Measurements from ENCODE around the gene LAD1.

The LAD1 gene

GRCh38 chr1:201371792-201372191, 27.3 kb downstream of the LAD1 start:
- Histone ChIP-seq H4K12ac (ENCODE audit: low read depth, low read length) (no peak overlapping the region), H2AK5ac (ENCODE audit: low read length) (no peak overlapping the region), H3K27ac (ENCODE audit: low read depth, low read length) (no peak overlapping the region), H2BK120ac (ENCODE audit: insufficient read depth, low read length, poor library complexity) (no peak overlapping the region), H2BK12ac (ENCODE audit: low read length) (no peak overlapping the region), H2BK5ac (ENCODE audit: low read depth, low read length, poor library complexity) (no peak overlapping the region), H3K9ac (ENCODE audit: low read length) (no peak overlapping the region), H3K18ac (ENCODE audit: low read length) (no peak overlapping the region), H4K91ac (ENCODE audit: low read depth, low read length) (no peak overlapping the region), H3K4me3 (ENCODE audit: low read depth, low read length) (no peak overlapping the region), H3K4me1 (ENCODE audit: control insufficient read depth in 1 of 2, insufficient read depth in 2 of 2, low read length in 2 of 2) (peaks cover 12 to 18% of the 10 kb centered on the region in 2 experiments), H2AFZ (ENCODE audit: insufficient read depth, low read length, poor library complexity) (no peak overlapping the region), H3K9me3 (ENCODE audit: insufficient read depth, low read depth, low read length) (no peaks in the 10 kb centered on the region), H3K27me3 (ENCODE audit: insufficient read depth, low read length) (no peaks in the 10 kb centered on the region), H3K14ac (ENCODE audit: low read length) (no peak overlapping the region), H3K4ac (ENCODE audit: low read depth, low read length) (no peak overlapping the region), H3K79me1 (ENCODE audit: low read length) (peaks cover 12% of the 10 kb centered on the region), H3K36me3 (ENCODE audit: control insufficient read depth in 1 of 2, insufficient read depth in 2 of 2, low read length in 2 of 2) (no peaks in the 10 kb centered on the region), H3K79me2 (ENCODE audit: control insufficient read depth, insufficient read depth, low read length, poor library complexity) (no peaks in the 10 kb centered on the region), H3K4me2 (ENCODE audit: low read length) (no peak overlapping the region), H3K23ac (ENCODE audit: low read length) (no peak overlapping the region), H4K8ac (ENCODE audit: low read depth, low read length) (no peak overlapping the region)
- DNase-seq = peak; percentile 38 to 59
- no CpG with 5 or more reads among the region's 6 CpGs for WGBS (ENCODE audit: extremely low coverage, insufficient coverage, insufficient read length)

- H4K91ac ChIP-seq (ENCODE audit: low read depth, low read length) = no peak overlapping the region
- no peak overlapping the region for H3K23ac ChIP-seq (ENCODE audit: low read length)
- no peak overlapping the region for H2AFZ ChIP-seq (ENCODE audit: insufficient read depth, low read length, poor library complexity)
- H3K18ac ChIP-seq (ENCODE audit: low read length) = no peak overlapping the region
- H3K4me3 ChIP-seq (ENCODE audit: low read depth, low read length) = no peak overlapping the region
- no peak overlapping the region for H2BK120ac ChIP-seq (ENCODE audit: insufficient read depth, low read length, poor library complexity)
- H4K8ac ChIP-seq (ENCODE audit: low read depth, low read length) = no peak overlapping the region
- DNase-seq = no peak
- H3K4me2 ChIP-seq (ENCODE audit: low read length) = no peak overlapping the region
- H2BK5ac ChIP-seq (ENCODE audit: low read depth, low read length, poor library complexity) = no peak overlapping the region
- H3K27me3 ChIP-seq (ENCODE audit: insufficient read depth, low read length) = no peaks in the 10 kb centered on the region
- no peaks in the 10 kb centered on the region for H3K79me2 ChIP-seq (ENCODE audit: control insufficient read depth, insufficient read depth, low read length, poor library complexity)
- no peak overlapping the region for H3K4ac ChIP-seq (ENCODE audit: low read depth, low read length)
- H4K12ac ChIP-seq (ENCODE audit: low read depth, low read length) = no peak overlapping the region
- no peak overlapping the region for H3K9ac ChIP-seq (ENCODE audit: low read length)
- H2BK12ac ChIP-seq (ENCODE audit: low read length) = no peak overlapping the region
- no CpG with 5 or more reads among the region's 9 CpGs for WGBS (ENCODE audit: extremely low coverage, insufficient coverage, insufficient read length)
- H3K14ac ChIP-seq (ENCODE audit: low read length) = no peak overlapping the region
- no peaks in the 10 kb centered on the region for H3K9me3 ChIP-seq (ENCODE audit: insufficient read depth, low read depth, low read length)
- no peaks in the 10 kb centered on the region for H3K36me3 ChIP-seq (ENCODE audit: control insufficient read depth in 1 of 2, insufficient read depth in 2 of 2, low read length in 2 of 2)
- H2AK5ac ChIP-seq (ENCODE audit: low read length) = no peak overlapping the region
- H3K4me1 ChIP-seq (ENCODE audit: control insufficient read depth in 1 of 2, insufficient read depth in 2 of 2, low read length in 2 of 2) = peaks cover 10 to 14% of the 10 kb centered on the region in 2 experiments
- no peak overlapping the region for H3K27ac ChIP-seq (ENCODE audit: low read depth, low read length)
- H3K79me1 ChIP-seq (ENCODE audit: low read length) = peaks cover 9% of the 10 kb centered on the region
Measured at GRCh38 chr1:201371276-201371675, 27.8 kb downstream of the LAD1 start.

- Histone ChIP-seq H4K91ac (ENCODE audit: low read depth, low read length) (no peak overlapping the region), H3K18ac (ENCODE audit: low read length) (no peak overlapping the region), H2AK5ac (ENCODE audit: low read length) (no peak overlapping the region), H2BK5ac (ENCODE audit: low read depth, low read length, poor library complexity) (no peak overlapping the region), H3K36me3 (ENCODE audit: control insufficient read depth in 1 of 2, insufficient read depth in 2 of 2, low read length in 2 of 2) (no peaks in the 10 kb centered on the region), H2BK12ac (ENCODE audit: low read length) (no peak overlapping the region), H3K14ac (ENCODE audit: low read length) (no peak overlapping the region), H3K4ac (ENCODE audit: low read depth, low read length) (no peak overlapping the region), H3K23ac (ENCODE audit: low read length) (no peak overlapping the region), H3K79me2 (ENCODE audit: control insufficient read depth, insufficient read depth, low read length, poor library complexity) (no peaks in the 10 kb centered on the region), H3K27ac (ENCODE audit: low read depth, low read length) (no peak overlapping the region), H3K79me1 (ENCODE audit: low read length) (peaks cover under 1% of the 10 kb centered on the region), H3K4me2 (ENCODE audit: low read length) (no peak overlapping the region), H3K4me1 (ENCODE audit: control insufficient read depth in 1 of 2, insufficient read depth in 2 of 2, low read length in 2 of 2) (peaks cover 4 to 6% of the 10 kb centered on the region in 2 experiments), H4K8ac (ENCODE audit: low read depth, low read length) (no peak overlapping the region), H3K27me3 (ENCODE audit: insufficient read depth, low read length) (no peaks in the 10 kb centered on the region), H3K4me3 (ENCODE audit: low read depth, low read length) (no peak overlapping the region), H3K9me3 (ENCODE audit: insufficient read depth, low read depth, low read length) (no peaks in the 10 kb centered on the region), H4K12ac (ENCODE audit: low read depth, low read length) (no peak overlapping the region), H3K9ac (ENCODE audit: low read length) (no peak overlapping the region), H2AFZ (ENCODE audit: insufficient read depth, low read length, poor library complexity) (no peak overlapping the region), H2BK120ac (ENCODE audit: insufficient read depth, low read length, poor library complexity) (no peak overlapping the region)
- DNase-seq = no peak
- no CpG with 5 or more reads among the region's 3 CpGs for WGBS (ENCODE audit: extremely low coverage, insufficient coverage, insufficient read length)
Measured at GRCh38 chr1:201370500-201370899, 28.6 kb downstream of the LAD1 start.

GRCh38 chr1:201369209-201369608, 29.9 kb downstream of the LAD1 start:
- no peak overlapping the region for H2BK5ac ChIP-seq (ENCODE audit: low read depth, low read length, poor library complexity)
- H3K9ac ChIP-seq (ENCODE audit: low read length) = no peak overlapping the region
- H3K36me3 ChIP-seq (ENCODE audit: control insufficient read depth in 1 of 2, insufficient read depth in 2 of 2, low read length in 2 of 2) = no peaks in the 10 kb centered on the region
- no peak overlapping the region for H3K4ac ChIP-seq (ENCODE audit: low read depth, low read length)
- no peak overlapping the region for H2BK12ac ChIP-seq (ENCODE audit: low read length)
- peaks cover 5 to 6% of the 10 kb centered on the region in 2 experiments for H3K4me1 ChIP-seq (ENCODE audit: control insufficient read depth in 1 of 2, insufficient read depth in 2 of 2, low read length in 2 of 2)
- DNase-seq = no peak
- H3K18ac ChIP-seq (ENCODE audit: low read length) = no peak overlapping the region
- no peak overlapping the region for H2BK120ac ChIP-seq (ENCODE audit: insufficient read depth, low read length, poor library complexity)
- H4K12ac ChIP-seq (ENCODE audit: low read depth, low read length) = no peak overlapping the region
- H3K14ac ChIP-seq (ENCODE audit: low read length) = no peak overlapping the region
- H2AK5ac ChIP-seq (ENCODE audit: low read length) = no peak overlapping the region
- no peak overlapping the region for H3K23ac ChIP-seq (ENCODE audit: low read length)
- no peak overlapping the region for H4K91ac ChIP-seq (ENCODE audit: low read depth, low read length)
- no peaks in the 10 kb centered on the region for H3K27me3 ChIP-seq (ENCODE audit: insufficient read depth, low read length)
- WGBS (ENCODE audit: extremely low coverage, insufficient coverage, insufficient read length) = no CpG with 5 or more reads among the region's 6 CpGs
- H4K8ac ChIP-seq (ENCODE audit: low read depth, low read length) = no peak overlapping the region
- no peak overlapping the region for H2AFZ ChIP-seq (ENCODE audit: insufficient read depth, low read length, poor library complexity)
- H3K27ac ChIP-seq (ENCODE audit: low read depth, low read length) = no peak overlapping the region
- H3K9me3 ChIP-seq (ENCODE audit: insufficient read depth, low read depth, low read length) = no peaks in the 10 kb centered on the region
- no peak overlapping the region for H3K4me2 ChIP-seq (ENCODE audit: low read length)
- no peaks in the 10 kb centered on the region for H3K79me2 ChIP-seq (ENCODE audit: control insufficient read depth, insufficient read depth, low read length, poor library complexity)
- H3K4me3 ChIP-seq (ENCODE audit: low read depth, low read length) = no peak overlapping the region
- no peaks in the 10 kb centered on the region for H3K79me1 ChIP-seq (ENCODE audit: low read length)

All from trophoblast cell (in vitro differentiated cells and primary cell).